Endothelial cell of umbilical vein (primary cell): ENCODE measurements around the gene CCM2. TPM values are rescaled to one million over a fixed set of nuclear protein-coding genes. Genes with fewer than 3 reads are reported as not detected.

Experiments used
- BruUV-seq: library from RNA; stranded (reverse); fragments of 400-500 nt; replicated peaks from 2 replicates; lab custom pipeline; 2021; lab: Mats Ljungman, UMichigan
- CTCF ChIA-PET: fragments of 300-600, 350-600 bp; sonication (Branson Sonifier 250); formaldehyde crosslinking; loops from one replicate; lab custom pipeline; 2021; ENCODE audit warnings: antibody characterized with exemption, inconsistent platforms; lab: Charles Lee
- POLR2A ChIA-PET: fragments of 300-600, 350-600 bp; sonication (Branson Sonifier 250); formaldehyde crosslinking; loops from one replicate; lab custom pipeline; 2021; ENCODE audit warnings: antibody characterized with exemption, inconsistent platforms; lab: Charles Lee
- DNase-seq: peaks from one replicate; pipeline ENCODE4 v3.0.0-alpha.2; 2011; ENCODE audit warnings: low read depth, low spot score
- FAIRE-seq: peaks from 2 replicates; lab custom pipeline; 2011; peaks lifted over from hg19 to GRCh38; lab: Jason Lieb, UNC
- H2AFZ ChIP-seq: 2 replicates; pipeline ENCODE4 v1.6.0; 2012; ENCODE audit warnings: low read depth, low read length, control low read depth, inconsistent platforms
- H3K27ac ChIP-seq: 2 replicates; pipeline ENCODE4 v1.5.1; 2011; ENCODE audit warnings: low read depth, mild to moderate bottlenecking, control low read depth, low read length, moderate library complexity; ENCODE audit not compliant: insufficient read depth
- H3K27me3 ChIP-seq, 2 experiments: 2 replicates each; pipeline versions ENCODE4 v1.6.0 to v1.6.1; 2011; ENCODE audit warnings: low read length in 2 of 2, mixed read lengths in 1 of 2; ENCODE audit not compliant: control insufficient read depth in 2 of 2, insufficient read depth in 2 of 2
- H3K36me3 ChIP-seq, 2 experiments: 2 replicates in 1 of 2; 3 replicates in 1 of 2; pipeline ENCODE4 v1.5.1; 2011; ENCODE audit warnings: low read length in 2 of 2, mild to moderate bottlenecking in 1 of 2, moderate library complexity in 1 of 2; ENCODE audit not compliant: control insufficient read depth in 2 of 2, insufficient read depth in 2 of 2; ENCODE audit errors: extremely low read depth in 1 of 2
- H3K4me1 ChIP-seq: 3 replicates; pipeline ENCODE4 v1.5.1; 2011; ENCODE audit warnings: mild to moderate bottlenecking, low read length; ENCODE audit not compliant: control insufficient read depth, insufficient read depth; ENCODE audit errors: extremely low read depth
- H3K4me2 ChIP-seq: 2 replicates; pipeline ENCODE4 v1.6.1; 2011; ENCODE audit warnings: low read length, control low read depth, mixed read lengths; ENCODE audit not compliant: insufficient read depth
- H3K4me3 ChIP-seq, 3 experiments: fragments of 200-600 bp in 1 of 3; sonication (generic), shearing (Covaris generic) in 1 of 3; replicated peaks in 1 of 3; 2 replicates each; pipeline ENCODE4 v1.5.1; 2011 to 2016; ENCODE audit warnings: control low read depth in 3 of 3, low read length in 3 of 3, mild to moderate bottlenecking in 2 of 3, inconsistent platforms in 1 of 3, low read depth in 1 of 3, moderate library complexity in 1 of 3; ENCODE audit not compliant: insufficient read depth in 1 of 3
- H3K79me2 ChIP-seq: 2 replicates; pipeline ENCODE4 v1.6.0; 2012; ENCODE audit warnings: low read length, inconsistent platforms; ENCODE audit not compliant: control insufficient read depth, insufficient read depth
- H3K9ac ChIP-seq: replicated peaks from 2 replicates; pipeline ENCODE3; 2011; ENCODE audit warnings: low read length, control low read depth; ENCODE audit not compliant: insufficient read depth; ENCODE audit errors: extremely low read depth
- H3K9me1 ChIP-seq: replicated peaks from 3 replicates; pipeline ENCODE4 v1.6.0; 2011; ENCODE audit warnings: mild to moderate bottlenecking, low read length; ENCODE audit not compliant: control insufficient read depth, insufficient read depth; ENCODE audit errors: extremely low read depth
- H3K9me3 ChIP-seq: replicated peaks from 2 replicates; pipeline ENCODE4 v1.5.1; 2012; ENCODE audit warnings: low read length, inconsistent platforms; ENCODE audit not compliant: control insufficient read depth, insufficient read depth
- H4K20me1 ChIP-seq: replicated peaks from 2 replicates; pipeline ENCODE3; 2011; ENCODE audit warnings: mild to moderate bottlenecking, low read length; ENCODE audit not compliant: control insufficient read depth, insufficient read depth; ENCODE audit errors: extremely low read depth
- CTCF ChIP-seq, 2 donors: IDR thresholded peaks; 1 replicate in 1 of 2; 2 replicates in 1 of 2; pipeline ENCODE4 v1.5.1; 2011; ENCODE audit warnings: low read length in 2 of 2, mild to moderate bottlenecking in 2 of 2, moderate library complexity in 2 of 2, control low read depth in 1 of 2, inconsistent platforms in 1 of 2, low read depth in 1 of 2; ENCODE audit not compliant: insufficient read depth in 1 of 2; ENCODE audit errors: extremely low read depth in 1 of 2
- EZH2 ChIP-seq: IDR thresholded peaks from 2 replicates; pipeline ENCODE4 v1.6.1; 2012; ENCODE audit warnings: borderline replicate concordance, low read depth, mild to moderate bottlenecking, moderate library complexity, low read length, inconsistent platforms; ENCODE audit not compliant: severe bottlenecking
- FOS ChIP-seq: IDR thresholded peaks from 2 replicates; pipeline ENCODE4 v1.6.1; 2011; ENCODE audit warnings: mild to moderate bottlenecking, low read length, moderate library complexity, borderline replicate concordance; ENCODE audit not compliant: insufficient read depth
- GATA2 ChIP-seq: IDR thresholded peaks from 2 replicates; pipeline ENCODE4 v1.7.0; 2011; ENCODE audit warnings: low read depth, mild to moderate bottlenecking, moderate library complexity, mixed read lengths, low read length; ENCODE audit not compliant: insufficient read length, insufficient read depth
- JUN ChIP-seq: IDR thresholded peaks from 2 replicates; pipeline ENCODE4 v1.6.1; 2011; ENCODE audit warnings: borderline replicate concordance, low read depth; ENCODE audit not compliant: insufficient read length, insufficient read depth
- MAX ChIP-seq: IDR thresholded peaks from 2 replicates; pipeline ENCODE4 v1.6.1; 2011; ENCODE audit not compliant: insufficient read depth, insufficient read length
- MYC ChIP-seq: IDR thresholded peaks from one replicate; pipeline ENCODE4 v1.6.1; 2011; ENCODE audit warnings: mild to moderate bottlenecking, low read depth, low read length
- POLR2A ChIP-seq: IDR thresholded peaks from 2 replicates; pipeline ENCODE4 v1.6.1; 2012; ENCODE audit warnings: low read depth, mild to moderate bottlenecking, control low read depth, low read length
- POLR2AphosphoS5 ChIP-seq: IDR thresholded peaks from 2 replicates; pipeline ENCODE4 v1.6.1; 2012; ENCODE audit warnings: low read depth, mild to moderate bottlenecking, control low read depth, low read length, moderate library complexity; ENCODE audit not compliant: insufficient read depth
- dilution Hi-C: fragments of 300-500 bp; cut with MboI; formaldehyde crosslinking; loops from one replicate; pipeline ENCODE4 v1.15.0; 2019; ENCODE audit warnings: low sequenced_read_pairs; ENCODE audit not compliant: extremely low pct_ligation_motif_present
- intact Hi-C: fragments of 100-400 bp; cut with micrococcal nuclease; formaldehyde crosslinking; loops from one replicate; pipeline ENCODE4 v1.10.0; 2022
- polyA plus RNA-seq, 4 experiments: library from polyadenylated mRNA; depleted of rRNA in 3 of 4; stranded (reverse) in 3 of 4; unstranded in 1 of 4; fragments of >200 nt; gene quantifications; 2 replicates each; pipeline versions ENCODE4 v1.2.1 to v1.2.3, GENCODE V29; 2011 to 2012; ENCODE audit warnings: missing spikeins in 1 of 4
- total RNA-seq: library from RNA; stranded (reverse); gene quantifications from 2 replicates; pipeline ENCODE4 v1.2.3, GENCODE V29; 2021

Gene CCM2
- total and polyA plus RNA-seq, 2 donors (not counting 3 experiments of a cell fraction or from before 2014, with no cell fraction given), result 66.1 to 70.4 TPM

- Histone ChIP-seq H3K79me2 (peaks cover 8% of the 10 kb centered on the region), H4K20me1 (no peaks in the 10 kb centered on the region), H3K9ac (no peak overlapping the region), H3K9me1 (no peaks in the 10 kb centered on the region), H3K4me3 (no peak overlapping the region), H3K27ac (no peak overlapping the region), H3K4me2 (no peak overlapping the region), H3K36me3 (no peaks in the 10 kb centered on the region), H3K4me1 (no peaks in the 10 kb centered on the region), H3K9me3 (no peaks in the 10 kb centered on the region), H3K27me3 (no peaks in the 10 kb centered on the region), H2AFZ (no peak overlapping the region)
- ChIA-PET POLR2A (no interaction called here), CTCF (interaction anchor here (1.2 to 3.7 kb wide), 2 partner anchors 78 kb away, joined by 3 to 9 read pairs; no protein-coding TSS in a partner anchor)
- intact Hi-C loops (no loop called here), dilution Hi-C loops (no loop called here)
- TF ChIP-seq MYC, result no peak
- TF ChIP-seq EZH2, result no peak
- TF ChIP-seq JUN, result no peak
- no peak for TF ChIP-seq CTCF (IDR thresholded peaks at IDR 0.05; ENCODE audit: extremely low read depth in 1 of 2, insufficient read depth in 1 of 2, low read depth in 1 of 2, low read length in 2 of 2)
- TF ChIP-seq FOS, result no peak
- FAIRE-seq, result no peak
- DNase-seq, result no peak
- no TSS peak for BruUV-seq
Measured at GRCh38 chr7:45052011-45052410, 52.0 kb downstream of the CCM2 start.

GRCh38 chr7:45053401-45053800, 53.4 kb downstream of the CCM2 start:
- Histone ChIP-seq H4K20me1 (no peaks in the 10 kb centered on the region), H3K9me1 (no peaks in the 10 kb centered on the region), H3K4me3 (no peak overlapping the region), H3K27me3 (no peaks in the 10 kb centered on the region), H3K4me2 (no peak overlapping the region), H2AFZ (no peak overlapping the region), H3K36me3 (no peaks in the 10 kb centered on the region), H3K9ac (no peak overlapping the region), H3K9me3 (no peaks in the 10 kb centered on the region), H3K79me2 (peaks cover 14% of the 10 kb centered on the region), H3K4me1 (no peaks in the 10 kb centered on the region), H3K27ac (no peak overlapping the region)
- DNase-seq (no peak), FAIRE-seq (no peak)
- TF ChIP-seq EZH2, result no peak
- no peak for TF ChIP-seq MAX
- TF ChIP-seq FOS, result no peak
- no peak for TF ChIP-seq JUN
- TF ChIP-seq GATA2, result no peak
- TF ChIP-seq MYC, result no peak
- TF ChIP-seq POLR2AphosphoS5, result no peak
- no peak for TF ChIP-seq CTCF (IDR thresholded peaks at IDR 0.05; ENCODE audit: extremely low read depth in 1 of 2, insufficient read depth in 1 of 2, low read depth in 1 of 2, low read length in 2 of 2)
- no peak for TF ChIP-seq POLR2A
- intact Hi-C loops, result no loop called here
- no TSS peak for BruUV-seq
- dilution Hi-C loops, result no loop called here
- CTCF ChIA-PET, result interaction anchor here (3.7 kb wide), 1 partner anchor 79 kb away, joined by 9 read pairs; no protein-coding TSS in a partner anchor
- POLR2A ChIA-PET, result no interaction called here
